SK-N-SH treated with all-trans-retinoic acid at 6 μM for 48 hours (cell line): Measurements from ENCODE around the gene CUEDC2.

Experiments
- ESRRG ChIP-seq: fragments of 250-450 bp; sonication (Bioruptor Pico); IDR thresholded peaks from 2 replicates; pipeline ENCODE4 v1.6.1; 2021; ENCODE audit warnings: mild to moderate bottlenecking
- ZC3H10 ChIP-seq: fragments of 250-450 bp; sonication (Bioruptor Pico); IDR thresholded peaks from 2 replicates; pipeline ENCODE4 v1.5.1; 2021; ENCODE audit warnings: mild to moderate bottlenecking, moderate library complexity
- ZFP3 ChIP-seq: fragments of 250-450 bp; sonication (Bioruptor Pico); IDR thresholded peaks from 2 replicates; pipeline ENCODE4 v1.5.0; 2020; ENCODE audit warnings: mild to moderate bottlenecking, moderate library complexity
- ZNF70 ChIP-seq: fragments of 450-650 bp; formaldehyde crosslinking; IDR thresholded peaks from 2 replicates; pipeline ENCODE4 v1.5.0; 2020; ENCODE audit warnings: mild to moderate bottlenecking, moderate library complexity

GRCh38 chr10:102429468-102429867 lies 2.9 kb downstream of the CUEDC2 start:
- no peak for TF ChIP-seq ZFP3 (CRISPR knock-in tag)
- TF ChIP-seq ZC3H10 (CRISPR knock-in tag): no peak
- TF ChIP-seq ZNF70 (CRISPR knock-in tag): no peak
- no peak for TF ChIP-seq ESRRG (CRISPR knock-in tag)
